Measurements from ENCODE around the gene IGF2R.

IGF2R gene

GRCh38 chr6:160042788-160043301 lies 74.0 kb downstream of the IGF2R start:
- in situ Hi-C loops (cut with MboI; ENCODE audit: low sequenced_read_pairs), result no loop called here

DNA sequence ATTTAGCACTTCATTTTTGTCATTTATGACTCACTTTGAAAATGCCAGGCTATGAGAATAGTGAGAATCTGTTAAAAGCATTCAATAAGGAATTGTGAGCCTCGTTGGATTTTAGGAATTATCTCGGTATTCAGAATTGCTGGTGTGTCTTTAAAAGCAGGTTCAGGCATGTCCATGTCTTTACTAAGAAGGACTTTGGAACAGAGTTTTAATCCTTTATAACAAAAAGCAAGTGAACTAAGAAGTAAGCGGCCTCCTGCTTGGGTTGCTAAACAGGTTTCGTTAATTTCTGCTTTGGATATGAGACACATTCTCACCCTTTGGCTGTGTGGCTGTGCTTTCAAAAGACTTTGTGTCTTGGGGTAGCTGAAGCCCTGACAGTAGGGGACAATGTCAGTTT lies 74.9 kb downstream of the IGF2R start:
- in situ Hi-C loops (cut with MboI; ENCODE audit: low sequenced_read_pairs), result no loop called here

- in situ Hi-C loops (cut with MboI; ENCODE audit: low sequenced_read_pairs), result no loop called here
Observed at GRCh38 chr6:160044687-160045086, 75.8 kb downstream of the IGF2R start.

- in situ Hi-C loops (cut with MboI; ENCODE audit: low sequenced_read_pairs), result no loop called here
Observed at GRCh38 chr6:160048471-160048870, 79.6 kb downstream of the IGF2R start.

- in situ Hi-C loops (cut with MboI; ENCODE audit: low sequenced_read_pairs), result no loop called here
Observed at GRCh38 chr6:160049346-160049745, 80.5 kb downstream of the IGF2R start.

GRCh38 chr6:160050022-160050421 lies 81.1 kb downstream of the IGF2R start:
- in situ Hi-C loops (cut with MboI; ENCODE audit: low sequenced_read_pairs), result no loop called here

DNA sequence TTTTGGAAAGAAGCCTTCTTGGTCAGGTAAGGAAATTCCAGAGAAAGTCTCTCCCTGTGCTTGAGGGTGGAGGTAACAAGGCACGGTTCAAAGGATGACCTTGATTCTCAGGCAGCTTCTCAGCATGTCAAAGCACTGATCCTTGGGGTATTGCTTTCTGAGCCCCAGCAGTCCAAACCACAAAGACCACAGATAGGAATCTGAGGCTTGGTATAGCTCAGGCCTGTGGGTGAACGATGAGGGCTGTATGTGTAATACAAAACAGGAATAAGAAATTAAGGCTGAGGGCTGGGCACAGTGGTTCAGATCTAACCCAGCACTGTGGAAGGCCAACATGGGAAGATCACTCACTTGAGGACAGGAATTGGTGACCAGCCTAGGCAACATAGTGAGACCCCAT lies 82.5 kb downstream of the IGF2R start:
- in situ Hi-C loops (cut with MboI; ENCODE audit: low sequenced_read_pairs), result no loop called here

DNA sequence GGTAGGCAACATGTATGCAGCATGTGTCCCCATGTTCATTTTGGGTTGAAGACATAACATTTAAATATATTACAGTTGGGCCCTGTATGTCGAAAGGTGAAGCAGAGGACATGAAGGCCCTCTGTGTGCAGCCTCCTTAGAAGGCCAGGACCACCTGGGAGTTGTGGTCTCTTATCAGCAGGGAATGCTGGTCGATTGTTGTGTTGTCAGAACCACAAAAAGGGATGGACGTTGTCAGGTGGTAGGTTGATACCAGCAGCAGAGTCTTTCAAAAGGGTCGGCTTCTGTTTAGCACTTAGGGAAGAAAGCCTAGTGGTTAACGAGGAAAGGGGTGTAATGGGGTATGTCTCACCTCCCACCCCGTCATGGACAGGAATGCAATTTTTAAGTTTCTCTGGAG lies 85.4 kb downstream of the IGF2R start:
- in situ Hi-C loops (cut with MboI; ENCODE audit: low sequenced_read_pairs), result no loop called here

DNA sequence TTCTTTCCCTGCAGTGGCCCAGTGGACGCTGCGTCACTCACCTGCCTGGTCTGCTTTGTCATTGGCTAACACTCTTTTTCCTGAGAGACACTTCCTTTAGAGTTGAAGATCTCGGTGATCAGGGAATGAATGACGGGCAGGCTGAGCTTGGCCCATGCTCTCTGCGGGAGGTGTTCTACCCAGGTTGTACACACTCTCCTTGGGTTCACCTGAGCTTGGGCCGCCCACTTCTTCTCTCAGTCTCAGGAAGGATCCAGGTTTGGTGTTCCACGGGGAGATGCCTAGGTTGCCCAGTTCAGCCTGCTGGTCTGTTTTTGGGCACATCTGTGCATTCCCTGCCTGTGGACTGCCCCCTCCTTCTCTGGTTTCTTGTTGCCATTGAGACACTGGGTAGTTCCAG lies 86.0 kb downstream of the IGF2R start:
- in situ Hi-C loops (cut with MboI; ENCODE audit: low sequenced_read_pairs), result no loop called here

- in situ Hi-C loops (cut with MboI; ENCODE audit: low sequenced_read_pairs), result no loop called here
Observed at GRCh38 chr6:160055378-160055777, 86.5 kb downstream of the IGF2R start.

DNA sequence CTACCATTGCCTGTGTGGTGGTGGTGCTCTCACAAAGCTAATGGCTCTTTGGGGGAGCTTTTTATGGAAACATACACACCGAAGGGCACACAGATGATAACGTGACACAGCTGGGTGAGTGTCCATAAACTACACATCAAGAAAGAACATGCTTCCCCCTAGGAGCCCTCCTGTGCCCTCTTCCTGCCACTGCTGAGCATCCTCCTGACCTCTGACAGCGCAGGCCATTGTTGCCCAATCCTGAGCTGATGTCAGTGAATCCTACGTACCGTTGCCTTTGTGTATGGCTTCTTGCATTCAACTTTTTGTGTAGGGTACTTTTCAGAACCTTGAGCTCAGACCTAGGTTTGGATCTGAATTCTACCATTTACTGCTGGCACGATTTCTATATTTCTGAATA lies 86.9 kb downstream of the IGF2R start:
- in situ Hi-C loops (cut with MboI; ENCODE audit: low sequenced_read_pairs), result no loop called here

DNA sequence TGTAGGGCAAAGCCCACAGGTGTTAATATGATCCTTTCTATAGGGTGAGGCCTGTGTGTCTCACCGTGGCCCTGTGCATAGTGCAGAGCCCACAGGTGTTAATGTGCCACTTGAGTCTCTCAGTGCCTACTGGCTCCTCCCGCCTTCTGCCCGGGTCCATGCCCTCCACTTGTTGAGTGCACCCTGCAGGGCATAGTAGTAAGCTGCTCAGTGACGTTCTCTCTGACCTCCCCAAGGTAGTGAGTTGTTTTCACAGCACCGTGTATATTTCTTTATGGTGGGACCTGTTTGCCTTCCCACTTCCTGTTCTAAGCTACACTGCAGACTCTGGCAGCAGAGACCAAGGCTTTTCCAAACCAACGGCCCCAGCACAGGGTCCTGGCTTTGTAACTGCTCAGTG lies 88.2 kb downstream of the IGF2R start:
- in situ Hi-C loops (cut with MboI; ENCODE audit: low sequenced_read_pairs), result no loop called here

GRCh38 chr6:160058603-160059215 lies 89.8 kb downstream of the IGF2R start:
- in situ Hi-C loops (cut with MboI; ENCODE audit: low sequenced_read_pairs), result no loop called here

DNA sequence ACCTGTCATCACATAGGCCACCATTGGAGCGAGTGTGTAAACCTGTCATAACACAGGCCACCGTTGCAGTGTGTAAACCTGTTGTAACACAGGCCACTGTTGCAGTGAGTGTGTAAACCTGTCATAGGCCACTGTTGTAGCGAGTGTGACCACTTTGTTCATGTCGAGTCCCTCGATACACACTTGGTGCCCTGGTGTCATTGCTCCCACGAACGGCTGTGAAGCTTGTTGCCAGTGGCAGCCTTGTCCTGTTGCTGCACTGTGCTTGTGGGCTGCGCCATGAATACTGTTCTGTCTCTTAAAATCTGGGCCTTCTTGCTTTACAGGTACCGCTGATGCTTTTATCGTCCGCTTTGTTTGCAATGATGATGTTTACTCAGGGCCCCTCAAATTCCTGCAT lies 91.3 kb downstream of the IGF2R start:
- in situ Hi-C loops (cut with MboI; ENCODE audit: low sequenced_read_pairs), result no loop called here

- in situ Hi-C loops (cut with MboI; ENCODE audit: low sequenced_read_pairs), result no loop called here
Observed at GRCh38 chr6:160060920-160061447, 92.1 kb downstream of the IGF2R start.

DNA sequence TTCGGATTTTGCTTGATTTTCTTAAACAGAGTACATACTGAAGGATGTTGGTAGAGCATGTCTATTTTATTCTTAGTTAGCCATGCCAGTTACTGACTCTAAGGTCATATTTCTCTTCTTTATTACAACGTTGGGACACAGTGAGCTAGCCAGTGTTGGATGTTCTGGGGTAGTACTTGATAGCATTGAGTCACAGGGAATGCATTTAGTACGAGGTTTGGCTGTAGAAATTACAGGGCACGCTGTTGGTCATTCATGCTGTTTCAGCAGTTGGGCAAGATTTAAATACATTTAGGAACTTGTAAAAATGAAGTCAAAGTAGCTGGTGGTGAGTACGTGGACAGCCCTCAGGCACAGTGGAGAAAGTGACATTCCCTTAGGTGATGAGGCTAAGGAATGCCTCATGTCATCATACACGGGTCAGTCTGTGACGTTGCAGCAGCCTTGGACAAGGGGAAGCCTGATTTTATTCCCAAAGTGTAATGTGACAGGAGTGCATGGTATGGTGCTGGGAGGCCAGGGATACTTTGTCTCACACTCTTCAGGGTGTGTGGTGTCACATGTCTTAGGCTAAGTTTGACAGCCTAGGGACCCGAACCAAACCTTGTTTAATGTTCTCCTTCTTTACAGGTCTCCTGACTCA lies 95.0 kb downstream of the IGF2R start:
- in situ Hi-C loops (cut with MboI; ENCODE audit: low sequenced_read_pairs), result no loop called here

DNA sequence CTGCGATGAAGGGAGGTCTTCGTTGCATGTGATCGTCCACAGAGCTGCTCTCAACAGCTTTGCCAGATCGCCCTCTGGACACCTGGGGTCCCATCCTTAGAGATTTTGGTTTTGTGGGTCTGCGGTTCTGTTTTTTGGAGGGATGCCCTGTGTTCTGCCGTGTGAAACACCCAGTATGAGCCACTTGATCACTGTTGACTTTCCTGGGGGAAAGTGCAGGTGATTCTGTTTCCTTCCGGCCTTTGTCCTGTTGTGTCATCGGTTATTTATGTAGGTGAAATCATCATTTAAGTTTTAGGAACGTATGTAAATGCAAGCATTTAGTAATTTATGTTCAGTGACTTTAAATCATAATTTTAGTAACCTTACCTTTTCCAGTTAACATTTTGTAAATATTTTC lies 96.3 kb downstream of the IGF2R start:
- in situ Hi-C loops (cut with MboI; ENCODE audit: low sequenced_read_pairs), result no loop called here

- in situ Hi-C loops (cut with MboI; ENCODE audit: low sequenced_read_pairs), result no loop called here
Observed at GRCh38 chr6:160067564-160067963, 98.7 kb downstream of the IGF2R start.

GRCh38 chr6:160068346-160068745 lies 99.5 kb downstream of the IGF2R start:
- in situ Hi-C loops (cut with MboI; ENCODE audit: low sequenced_read_pairs), result no loop called here

- in situ Hi-C loops (cut with MboI; ENCODE audit: low sequenced_read_pairs), result no loop called here
Observed at GRCh38 chr6:160069050-160069454, 100.2 kb downstream of the IGF2R start.

DNA sequence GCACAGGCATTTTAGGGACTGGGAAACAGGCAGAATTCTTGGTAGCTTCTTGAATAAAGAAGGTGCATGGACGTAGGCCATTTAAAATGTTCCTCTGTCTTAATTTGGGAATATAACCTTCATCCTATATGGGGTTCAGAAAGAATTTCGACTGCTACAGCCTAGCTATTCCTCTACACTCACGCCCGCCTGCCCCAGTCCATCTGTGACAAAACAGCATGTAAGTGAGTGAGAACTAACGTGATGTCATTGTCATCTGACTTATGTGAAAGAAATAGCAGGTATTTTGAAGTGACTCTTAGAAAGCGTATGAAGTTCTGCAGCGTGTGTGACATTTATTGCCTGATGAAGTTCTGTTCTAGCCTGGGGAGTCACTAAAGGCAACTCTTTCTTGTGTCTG lies 100.6 kb downstream of the IGF2R start:
- in situ Hi-C loops (cut with MboI; ENCODE audit: low sequenced_read_pairs), result no loop called here

- in situ Hi-C loops (cut with MboI; ENCODE audit: low sequenced_read_pairs), result no loop called here
Observed at GRCh38 chr6:160070427-160070826, 101.5 kb downstream of the IGF2R start.

GRCh38 chr6:160070831-160071230 lies 101.9 kb downstream of the IGF2R start:
- in situ Hi-C loops (cut with MboI; ENCODE audit: low sequenced_read_pairs), result no loop called here

Data from hTERT RPE-1 (cell line).